Stomach (tissue), 4 donors: Measurements from ENCODE around the gene ZMYND10.
A peak's percentile ranks its signal among the peaks of the same experiment; 100 is the strongest.

Source experiments
- CTCF ChIP-seq, 7 experiments: fragments of 450-650 bp in 4 of 7; fragments of 200-600 bp in 3 of 7; sonication (generic) in 3 of 7; IDR thresholded peaks; one replicate each; pipeline ENCODE4 v1.5.1; 2016 to 2019; ENCODE audit warnings: antibody characterized with exemption in 7 of 7, control low read depth in 2 of 7, mild to moderate bottlenecking in 1 of 7
- EP300 ChIP-seq: sonication (generic); formaldehyde crosslinking; IDR thresholded peaks from one replicate; pipeline ENCODE4 v1.6.1; 2017; ENCODE audit warnings: antibody characterized with exemption
- POLR2AphosphoS5 ChIP-seq, 3 donors: sonication (generic); formaldehyde crosslinking; IDR thresholded peaks; one replicate each; pipeline ENCODE4 v1.6.1; 2016; ENCODE audit warnings: antibody characterized with exemption in 3 of 3

DNA sequence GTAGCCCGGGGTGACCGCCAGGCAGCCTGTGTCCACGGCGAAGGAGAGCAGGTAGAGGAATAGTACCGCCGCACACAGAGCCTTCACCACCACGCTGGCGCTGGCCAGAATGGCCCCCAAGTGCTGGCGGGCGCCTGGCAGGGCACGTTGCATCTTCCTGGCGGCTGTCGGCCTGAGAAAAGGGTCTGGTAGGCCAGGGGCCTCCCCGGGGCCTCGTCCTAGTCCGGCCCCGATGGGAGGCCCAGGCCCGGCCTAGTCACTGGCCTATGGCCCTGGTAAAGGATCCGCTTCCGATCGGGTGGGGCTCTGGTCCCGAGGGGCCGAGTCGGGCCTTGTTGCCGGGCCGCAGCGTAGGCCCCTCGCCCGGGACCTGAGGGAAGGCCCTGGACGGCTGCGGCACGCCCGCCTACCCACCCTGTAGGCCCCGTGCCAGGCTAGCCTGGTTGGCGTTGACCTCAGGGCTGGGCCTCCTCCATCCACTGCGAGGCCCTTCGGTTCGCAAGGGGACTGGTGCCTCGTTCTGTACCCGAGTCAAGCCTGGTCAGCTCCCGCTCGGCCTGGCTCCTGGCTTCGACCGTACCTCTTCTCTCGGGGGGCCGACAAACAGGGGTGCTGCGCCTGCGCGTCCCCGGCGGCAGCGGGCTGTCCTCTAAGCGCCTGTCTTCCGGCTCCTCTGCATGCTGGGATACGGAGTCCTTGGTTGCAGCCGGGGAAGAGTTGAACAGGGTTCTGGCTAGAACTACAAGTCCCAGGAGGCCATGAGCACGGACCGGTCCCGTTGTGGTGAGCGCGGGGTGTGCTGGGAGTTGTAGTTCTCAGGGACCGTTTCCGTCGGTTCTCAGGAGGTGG, 13.6 kb upstream of the ZMYND10 start, which contains the start of gene TMEM115:
- no peak for TF ChIP-seq CTCF (IDR thresholded peaks at IDR 0.05)
- TF ChIP-seq POLR2AphosphoS5 (IDR thresholded peaks at IDR 0.05), result peak; percentile 68 to 92 (median 71)
- no peak for TF ChIP-seq EP300
